Trophoblast cell (in vitro differentiated cells and primary cell): ENCODE data around the gene COL18A1.

ENCODE experiments used
- DNase-seq, 2 donors: peaks; one replicate each; pipeline ENCODE4 v3.0.0-alpha.2; 2016
- H2AFZ ChIP-seq: 2 replicates; pipeline ENCODE4 v1.6.1; 2013; ENCODE audit warnings: low read length, moderate library complexity, mild to moderate bottlenecking; ENCODE audit not compliant: insufficient read depth, poor library complexity
- H2AK5ac ChIP-seq: 2 replicates; pipeline ENCODE4 v1.6.1; 2013; ENCODE audit warnings: mild to moderate bottlenecking, low read length
- H2BK120ac ChIP-seq: 2 replicates; pipeline ENCODE4 v1.6.1; 2013; ENCODE audit warnings: low read length, mild to moderate bottlenecking, moderate library complexity; ENCODE audit not compliant: insufficient read depth, poor library complexity
- H2BK12ac ChIP-seq: 2 replicates; pipeline ENCODE4 v1.6.1; 2013; ENCODE audit warnings: mild to moderate bottlenecking, low read length, moderate library complexity
- H2BK5ac ChIP-seq: 2 replicates; pipeline ENCODE4 v1.6.1; 2013; ENCODE audit warnings: low read length, low read depth, moderate library complexity, mild to moderate bottlenecking; ENCODE audit not compliant: poor library complexity
- H3K14ac ChIP-seq: 2 replicates; pipeline ENCODE4 v1.6.1; 2013; ENCODE audit warnings: mild to moderate bottlenecking, low read length
- H3K18ac ChIP-seq: 2 replicates; pipeline ENCODE4 v1.6.1; 2013; ENCODE audit warnings: mild to moderate bottlenecking, low read length
- H3K23ac ChIP-seq: 2 replicates; pipeline ENCODE4 v1.6.1; 2013; ENCODE audit warnings: low read length
- H3K27ac ChIP-seq: 2 replicates; pipeline ENCODE4 v1.5.1; 2013; ENCODE audit warnings: low read depth, mild to moderate bottlenecking, inconsistent platforms, low read length, moderate library complexity
- H3K27me3 ChIP-seq: 2 replicates; pipeline ENCODE4 v1.6.1; 2013; ENCODE audit warnings: inconsistent platforms, mild to moderate bottlenecking, low read length, moderate library complexity; ENCODE audit not compliant: insufficient read depth
- H3K36me3 ChIP-seq, 2 experiments: 1 replicate in 1 of 2; 2 replicates in 1 of 2; pipeline ENCODE4 v1.6.1; 2013; ENCODE audit warnings: low read length in 2 of 2, mild to moderate bottlenecking in 2 of 2, moderate library complexity in 1 of 2; ENCODE audit not compliant: insufficient read depth in 2 of 2, control insufficient read depth in 1 of 2
- H3K4ac ChIP-seq: 2 replicates; pipeline ENCODE4 v1.6.1; 2013; ENCODE audit warnings: low read depth, mild to moderate bottlenecking, low read length, moderate library complexity
- H3K4me1 ChIP-seq, 2 experiments: 1 replicate in 1 of 2; 2 replicates in 1 of 2; pipeline ENCODE4 v1.6.1; 2013; ENCODE audit warnings: low read length in 2 of 2, mild to moderate bottlenecking in 2 of 2, moderate library complexity in 1 of 2; ENCODE audit not compliant: insufficient read depth in 2 of 2, control insufficient read depth in 1 of 2
- H3K4me2 ChIP-seq: 2 replicates; pipeline ENCODE4 v1.6.1; 2013; ENCODE audit warnings: inconsistent platforms, mild to moderate bottlenecking, low read length, moderate library complexity
- H3K4me3 ChIP-seq: 2 replicates; pipeline ENCODE4 v1.5.1; 2013; ENCODE audit warnings: mild to moderate bottlenecking, low read depth, low read length, inconsistent platforms
- H3K79me1 ChIP-seq: one replicate; pipeline ENCODE4 v1.6.1; 2013; ENCODE audit warnings: low read length
- H3K79me2 ChIP-seq: 2 replicates; pipeline ENCODE4 v1.6.1; 2013; ENCODE audit warnings: low read length, mild to moderate bottlenecking; ENCODE audit not compliant: control insufficient read depth, insufficient read depth, poor library complexity
- H3K9ac ChIP-seq: 2 replicates; pipeline ENCODE4 v1.6.1; 2013; ENCODE audit warnings: mild to moderate bottlenecking, low read length
- H3K9me3 ChIP-seq: 2 replicates; pipeline ENCODE4 v1.6.1; 2013; ENCODE audit warnings: low read depth, mild to moderate bottlenecking, control low read depth, inconsistent platforms, low read length; ENCODE audit not compliant: insufficient read depth
- H4K12ac ChIP-seq: 2 replicates; pipeline ENCODE4 v1.6.1; 2013; ENCODE audit warnings: low read depth, mild to moderate bottlenecking, low read length, moderate library complexity
- H4K8ac ChIP-seq: 2 replicates; pipeline ENCODE4 v1.6.1; 2013; ENCODE audit warnings: low read depth, mild to moderate bottlenecking, low read length, moderate library complexity
- H4K91ac ChIP-seq: one replicate; pipeline ENCODE4 v1.6.1; 2013; ENCODE audit warnings: low read depth, mild to moderate bottlenecking, low read length, moderate library complexity
- WGBS: extraction: QIAGEN DNeasy Blood & Tissue Kit; methylation state at CpG from one replicate; pipeline ENCODE4 v1.1.7; 2013; ENCODE audit warnings: missing lambda C conversion rate; ENCODE audit not compliant: insufficient read length, insufficient coverage; ENCODE audit errors: extremely low coverage; 5-methylcytosine and 5-hydroxymethylcytosine counted together

COL18A1 gene

GRCh38 chr21:45428534-45428933 lies 23.6 kb downstream of the COL18A1 start:
- peak overlapping the region; percentile 0 for H2BK12ac ChIP-seq
- no peak overlapping the region for H4K12ac ChIP-seq
- H2AFZ ChIP-seq, result no peak overlapping the region
- H2AK5ac ChIP-seq, result no peak overlapping the region
- H4K91ac ChIP-seq, result peak overlapping the region; percentile 95
- no peak overlapping the region for H3K18ac ChIP-seq
- DNase-seq, result no peak
- no peak overlapping the region for H3K9ac ChIP-seq
- H3K27me3 ChIP-seq, result no peaks in the 10 kb centered on the region
- H3K9me3 ChIP-seq, result no peaks in the 10 kb centered on the region
- no CpG with 5 or more reads among the region's 18 CpGs for WGBS
- H3K4ac ChIP-seq, result peak overlapping the region; percentile 67
- H3K4me1 ChIP-seq, result peaks cover 47 to 54% of the 10 kb centered on the region in 2 experiments
- no peak overlapping the region for H3K23ac ChIP-seq
- H3K14ac ChIP-seq, result no peak overlapping the region
- peaks cover 46% of the 10 kb centered on the region for H3K79me1 ChIP-seq
- H2BK120ac ChIP-seq, result peak overlapping the region; percentile 93
- no peak overlapping the region for H2BK5ac ChIP-seq
- H3K4me3 ChIP-seq, result no peak overlapping the region
- no peak overlapping the region for H3K4me2 ChIP-seq
- peak overlapping the region; percentile 97 for H3K27ac ChIP-seq
- peaks cover 5 to 8% of the 10 kb centered on the region in 2 experiments for H3K36me3 ChIP-seq
- peaks cover 24% of the 10 kb centered on the region for H3K79me2 ChIP-seq
- peak overlapping the region; percentile 0 for H4K8ac ChIP-seq

- peak overlapping the region; percentile 56 for H2AK5ac ChIP-seq
- no peaks in the 10 kb centered on the region for H3K27me3 ChIP-seq
- DNase-seq, result no peak
- no peak overlapping the region for H3K23ac ChIP-seq
- H4K8ac ChIP-seq, result peak overlapping the region; percentile 36
- peak overlapping the region; percentile 46 for H3K4ac ChIP-seq
- peak overlapping the region; percentile 51 for H3K18ac ChIP-seq
- H3K14ac ChIP-seq, result peak overlapping the region; percentile 51
- H3K4me1 ChIP-seq, result peaks cover 47 to 54% of the 10 kb centered on the region in 2 experiments
- no peak overlapping the region for H4K12ac ChIP-seq
- H2BK12ac ChIP-seq, result peak overlapping the region; percentile 80
- H3K27ac ChIP-seq, result peak overlapping the region; percentile 94
- H2BK5ac ChIP-seq, result peak overlapping the region; percentile 6
- no peak overlapping the region for H2AFZ ChIP-seq
- H3K9ac ChIP-seq, result no peak overlapping the region
- no CpG with 5 or more reads among the region's 32 CpGs for WGBS
- peak overlapping the region; percentile 65 for H2BK120ac ChIP-seq
- peak overlapping the region; percentile 39 for H3K4me2 ChIP-seq
- H3K9me3 ChIP-seq, result no peaks in the 10 kb centered on the region
- peaks cover 24% of the 10 kb centered on the region for H3K79me2 ChIP-seq
- H4K91ac ChIP-seq, result peak overlapping the region; percentile 85
- peaks cover 46% of the 10 kb centered on the region for H3K79me1 ChIP-seq
- peaks cover 5 to 8% of the 10 kb centered on the region in 2 experiments for H3K36me3 ChIP-seq
- H3K4me3 ChIP-seq, result no peak overlapping the region
These were observed 24.5 kb downstream of the COL18A1 start for GRCh38 chr21:45429221-45430175.

- Histone ChIP-seq H2AK5ac (peak overlapping the region; percentile 55), H4K8ac (peak overlapping the region; percentile 53), H3K36me3 (peaks cover 5 to 8% of the 10 kb centered on the region in 2 experiments), H3K9me3 (no peaks in the 10 kb centered on the region), H3K27me3 (no peaks in the 10 kb centered on the region), H3K18ac (peak overlapping the region; percentile 57), H2BK120ac (peak overlapping the region; percentile 77), H4K12ac (peak overlapping the region; percentile 2), H3K4ac (peak overlapping the region; percentile 32), H2AFZ (peak overlapping the region; percentile 21), H3K4me3 (no peak overlapping the region), H3K27ac (peak overlapping the region; percentile 94), H3K14ac (peak overlapping the region; percentile 64), H4K91ac (peak overlapping the region; percentile 94), H3K9ac (peak overlapping the region; percentile 10), H2BK12ac (peak overlapping the region; percentile 80), H3K4me2 (peak overlapping the region; percentile 39), H3K79me2 (peaks cover 26% of the 10 kb centered on the region), H3K23ac (no peak overlapping the region), H3K79me1 (peaks cover 46% of the 10 kb centered on the region), H2BK5ac (peak overlapping the region; percentile 76), H3K4me1 (peaks cover 47 to 54% of the 10 kb centered on the region in 2 experiments)
- DNase-seq, result no peak
- no CpG with 5 or more reads among the region's 48 CpGs for WGBS
These were observed 25.8 kb downstream of the COL18A1 start for GRCh38 chr21:45430521-45431501.
